ENCODE results near the gene INTS1. TPM values are rescaled to one million over a fixed set of nuclear protein-coding genes. Genes with fewer than 3 reads are reported as not detected.
"Not testable (repeated sequence)": the region's sequence is repeated elsewhere in the genome, so short reads cannot be mapped to it uniquely, and the experiment has no call there.

Gene INTS1
- total RNA-seq, 2 experiments from 2014 or later: 91.0 to 91.5 TPM

DNA sequence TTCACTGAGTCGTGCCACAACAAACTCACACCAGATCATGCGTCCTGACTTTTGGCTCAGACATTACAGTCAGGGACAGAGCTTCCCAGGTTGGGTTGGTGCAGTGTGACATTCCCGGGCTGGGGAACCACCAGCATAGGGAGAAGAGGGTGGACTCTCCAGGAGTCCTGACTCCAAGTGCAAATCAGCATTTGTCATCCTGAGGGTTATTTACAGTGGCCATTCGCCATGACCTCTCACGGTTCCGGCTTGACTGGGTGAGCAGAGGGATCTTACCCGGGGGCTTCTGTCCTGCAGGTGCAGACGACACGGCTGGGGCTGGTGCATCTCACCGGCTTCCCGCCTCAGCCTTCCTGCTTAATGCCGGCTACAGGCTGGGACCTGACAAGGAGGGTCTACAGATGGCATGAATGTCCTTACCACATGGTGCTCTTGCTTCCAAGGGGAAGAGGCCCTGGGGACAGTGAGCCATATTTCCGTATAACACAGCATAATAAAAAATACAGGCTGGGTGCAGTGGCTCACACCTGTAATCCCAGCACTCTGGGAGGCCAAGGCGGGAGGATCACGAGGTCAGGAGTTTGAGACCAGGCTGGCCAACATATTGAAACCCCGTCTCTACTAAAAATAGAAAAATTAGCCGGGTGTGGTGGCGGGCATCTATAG lies 12.5 kb upstream of the INTS1 start:
- intact Hi-C loops (cut with DNase I, micrococcal nuclease): no loop called here
- Mint-ChIP-seq H3K4me1 (ENCODE audit: low read depth) (peaks cover 20% of the 10 kb centered on the region), H3K36me3 (ENCODE audit: low read depth) (no peaks in the 10 kb centered on the region), H3K4me3 (no peak overlapping the region), H3K27ac (no peak overlapping the region), H3K9me3 (no peaks in the 10 kb centered on the region), H3K27me3 (no peaks in the 10 kb centered on the region)
- H3K9me3 ChIP-seq (ENCODE audit: control insufficient read depth in 1 of 2, insufficient read depth in 1 of 2, low read length in 2 of 2): peaks cover 0 to 11% of the 10 kb centered on the region in 2 experiments
- DNase-seq (no peak), ATAC-seq (ENCODE audit: poor library complexity) (no peak)
- H3K4me1 ChIP-seq (ENCODE audit: insufficient read depth, low read length): peaks cover 22% of the 10 kb centered on the region
- TF ChIP-seq, protein P1, sequence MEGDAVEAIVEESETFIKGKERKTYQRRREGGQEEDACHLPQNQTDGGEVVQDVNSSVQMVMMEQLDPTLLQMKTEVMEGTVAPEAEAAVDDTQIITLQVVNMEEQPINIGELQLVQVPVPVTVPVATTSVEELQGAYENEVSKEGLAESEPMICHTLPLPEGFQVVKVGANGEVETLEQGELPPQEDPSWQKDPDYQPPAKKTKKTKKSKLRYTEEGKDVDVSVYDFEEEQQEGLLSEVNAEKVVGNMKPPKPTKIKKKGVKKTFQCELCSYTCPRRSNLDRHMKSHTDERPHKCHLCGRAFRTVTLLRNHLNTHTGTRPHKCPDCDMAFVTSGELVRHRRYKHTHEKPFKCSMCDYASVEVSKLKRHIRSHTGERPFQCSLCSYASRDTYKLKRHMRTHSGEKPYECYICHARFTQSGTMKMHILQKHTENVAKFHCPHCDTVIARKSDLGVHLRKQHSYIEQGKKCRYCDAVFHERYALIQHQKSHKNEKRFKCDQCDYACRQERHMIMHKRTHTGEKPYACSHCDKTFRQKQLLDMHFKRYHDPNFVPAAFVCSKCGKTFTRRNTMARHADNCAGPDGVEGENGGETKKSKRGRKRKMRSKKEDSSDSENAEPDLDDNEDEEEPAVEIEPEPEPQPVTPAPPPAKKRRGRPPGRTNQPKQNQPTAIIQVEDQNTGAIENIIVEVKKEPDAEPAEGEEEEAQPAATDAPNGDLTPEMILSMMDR (IDR thresholded peaks at IDR 0.05): no peak
- no peaks in the 10 kb centered on the region for H3K36me3 ChIP-seq (ENCODE audit: insufficient read depth, low read length)
- ChIA-PET POLR2A (no interaction called here), CTCF (no interaction called here)
- no peak overlapping the region for H3K27ac ChIP-seq (ENCODE audit: low read depth in 1 of 2, low read length in 2 of 2)
- H3K4me3 ChIP-seq (ENCODE audit: low read length): no peak overlapping the region
- H3K27me3 ChIP-seq (ENCODE audit: control insufficient read depth in 1 of 2, insufficient read depth in 2 of 2, low read length in 2 of 2): no peaks in the 10 kb centered on the region

- DNase-seq; ATAC-seq (ENCODE audit: poor library complexity); H3K36me3 Mint-ChIP-seq (ENCODE audit: low read depth); H3K9me3 Mint-ChIP-seq; POLR2A ChIA-PET; CTCF ChIA-PET; H3K36me3 ChIP-seq (ENCODE audit: insufficient read depth, low read length); H3K4me3 Mint-ChIP-seq; H3K4me3 ChIP-seq (ENCODE audit: low read length); H3K27ac ChIP-seq (ENCODE audit: low read depth in 1 of 2, low read length in 2 of 2); H3K27ac Mint-ChIP-seq; H3K27me3 Mint-ChIP-seq; intact Hi-C loops (cut with DNase I, micrococcal nuclease); H3K27me3 ChIP-seq (ENCODE audit: control insufficient read depth in 1 of 2, insufficient read depth in 2 of 2, low read length in 2 of 2): not testable (repeated sequence)
- H3K4me1 ChIP-seq (ENCODE audit: insufficient read depth, low read length): peaks cover 32% of the 10 kb centered on the region
- H3K9me3 ChIP-seq (ENCODE audit: control insufficient read depth in 1 of 2, insufficient read depth in 1 of 2, low read length in 2 of 2): peaks cover 0 to 11% of the 10 kb centered on the region in 2 experiments
- peaks cover 26% of the 10 kb centered on the region for H3K4me1 Mint-ChIP-seq (ENCODE audit: low read depth)
Measured at GRCh38 chr7:1515509-1515967, 11.3 kb upstream of the INTS1 start.

- ChIA-PET POLR2A (no interaction called here), CTCF (no interaction called here)
- Mint-ChIP-seq H3K27ac (no peak overlapping the region), H3K4me1 (ENCODE audit: low read depth) (peaks cover 26% of the 10 kb centered on the region), H3K27me3 (no peaks in the 10 kb centered on the region), H3K36me3 (ENCODE audit: low read depth) (no peaks in the 10 kb centered on the region), H3K4me3 (no peak overlapping the region), H3K9me3 (no peaks in the 10 kb centered on the region)
- H3K4me1 ChIP-seq (ENCODE audit: insufficient read depth, low read length): peaks cover 32% of the 10 kb centered on the region
- no peak overlapping the region for H3K4me3 ChIP-seq (ENCODE audit: low read length)
- no peaks in the 10 kb centered on the region for H3K27me3 ChIP-seq (ENCODE audit: control insufficient read depth in 1 of 2, insufficient read depth in 2 of 2, low read length in 2 of 2)
- intact Hi-C loops (cut with DNase I, micrococcal nuclease): no loop called here
- DNase-seq: no peak
- TF ChIP-seq, protein P1 (IDR thresholded peaks at IDR 0.05): no peak
- peaks cover 0 to 10% of the 10 kb centered on the region in 2 experiments for H3K9me3 ChIP-seq (ENCODE audit: control insufficient read depth in 1 of 2, insufficient read depth in 1 of 2, low read length in 2 of 2)
- no peak overlapping the region for H3K27ac ChIP-seq (ENCODE audit: low read depth in 1 of 2, low read length in 2 of 2)
- ATAC-seq (ENCODE audit: poor library complexity): no peak
- H3K36me3 ChIP-seq (ENCODE audit: insufficient read depth, low read length): no peaks in the 10 kb centered on the region
Measured at GRCh38 chr7:1514995-1515401, 10.8 kb upstream of the INTS1 start.

GRCh38 chr7:1514407-1514806 lies 10.2 kb upstream of the INTS1 start:
- CTCF ChIA-PET: no interaction called here

More at GRCh38 chr7:1514407-1514806, 10.2 kb upstream of the INTS1 start:
- TF ChIP-seq, protein P1 (IDR thresholded peaks at IDR 0.05): no peak
- Mint-ChIP-seq H3K4me1 (ENCODE audit: low read depth) (peaks cover 26% of the 10 kb centered on the region), H3K4me3 (no peak overlapping the region), H3K36me3 (ENCODE audit: low read depth) (no peaks in the 10 kb centered on the region), H3K27me3 (no peaks in the 10 kb centered on the region), H3K27ac (no peak overlapping the region), H3K9me3 (no peaks in the 10 kb centered on the region)
- POLR2A ChIA-PET: no interaction called here
- peaks cover 0 to 4% of the 10 kb centered on the region in 2 experiments for H3K9me3 ChIP-seq (ENCODE audit: control insufficient read depth in 1 of 2, insufficient read depth in 1 of 2, low read length in 2 of 2)
- no peaks in the 10 kb centered on the region for H3K36me3 ChIP-seq (ENCODE audit: insufficient read depth, low read length)
- H3K4me3 ChIP-seq (ENCODE audit: low read length): no peak overlapping the region
- H3K4me1 ChIP-seq (ENCODE audit: insufficient read depth, low read length): peaks cover 32% of the 10 kb centered on the region
- DNase-seq: no peak
- intact Hi-C loops (cut with DNase I, micrococcal nuclease): no loop called here
- no peak for ATAC-seq (ENCODE audit: poor library complexity)
- no peak overlapping the region for H3K27ac ChIP-seq (ENCODE audit: low read depth in 1 of 2, low read length in 2 of 2)
- no peaks in the 10 kb centered on the region for H3K27me3 ChIP-seq (ENCODE audit: control insufficient read depth in 1 of 2, insufficient read depth in 2 of 2, low read length in 2 of 2)
